Breast epithelium (tissue), 3 donors: ENCODE data around the gene AGAP1.

Experiments
- CTCF ChIP-seq, 3 donors: fragments of 450-650 bp; IDR thresholded peaks; one replicate each; pipeline ENCODE4 v1.5.1; 2016 to 2017; ENCODE audit warnings: antibody characterized with exemption in 3 of 3, mild to moderate bottlenecking in 3 of 3, moderate library complexity in 3 of 3
- POLR2A ChIP-seq: fragments of 450-650 bp; IDR thresholded peaks from one replicate; pipeline ENCODE4 v1.6.1; 2016; ENCODE audit warnings: antibody characterized with exemption, mild to moderate bottlenecking, moderate library complexity
- POLR2AphosphoS5 ChIP-seq, 3 donors: sonication (generic); formaldehyde crosslinking; IDR thresholded peaks; one replicate each; pipeline ENCODE4 v1.6.1; 2017; ENCODE audit warnings: antibody characterized with exemption in 3 of 3

DNA sequence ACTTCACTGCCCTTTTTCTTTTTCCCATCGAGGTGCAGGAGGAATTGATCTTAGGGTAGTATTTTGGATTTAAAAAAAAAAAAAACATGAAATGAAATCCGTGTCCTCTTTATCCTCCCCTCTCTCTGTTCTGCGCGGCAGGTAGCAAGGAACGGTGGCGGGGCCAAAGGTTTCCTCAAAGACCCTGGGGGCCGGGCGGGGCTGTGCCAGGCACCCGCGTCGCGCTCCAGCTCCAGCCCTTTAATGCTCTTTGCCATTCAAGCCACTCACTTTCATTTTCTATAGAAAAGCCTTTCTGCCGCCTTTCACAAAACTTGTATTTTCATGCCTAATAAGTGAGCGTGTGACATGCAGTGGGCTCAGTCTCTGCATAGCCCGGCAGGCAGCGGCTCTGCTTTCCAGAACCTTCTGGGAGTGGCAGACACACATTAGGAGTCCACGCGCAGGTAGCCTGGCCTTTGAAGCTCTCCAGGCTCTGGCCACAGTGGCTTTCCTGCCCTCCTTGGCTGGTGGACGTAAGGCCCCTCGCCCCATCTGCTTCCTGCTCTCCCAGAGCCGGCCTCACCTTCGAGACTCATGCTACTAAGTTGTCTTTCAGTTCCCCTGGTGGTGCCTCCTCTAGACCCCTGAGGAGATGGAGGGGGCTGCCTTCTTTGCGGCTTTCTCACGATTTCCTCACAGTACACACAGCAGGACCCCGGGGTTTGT is 41.7 kb downstream of the AGAP1 start:
- no peak for TF ChIP-seq POLR2A
- TF ChIP-seq CTCF (IDR thresholded peaks at IDR 0.05), result no peak
- no peak for TF ChIP-seq POLR2AphosphoS5 (IDR thresholded peaks at IDR 0.05)
